HFFc6 (cell line): ENCODE results near the gene GRID2IP. TPM values are rescaled to one million over a fixed set of nuclear protein-coding genes. Genes with fewer than 3 reads are reported as not detected.

Experiments used
- DNase-seq: peaks from one replicate; pipeline ENCODE4 v3.0.0-alpha.2; 2018
- H3K27ac Mint-ChIP-seq: 2 replicates; pipeline ENCODE4 v1.8.0; 2020; ENCODE audit warnings: mild to moderate bottlenecking, mixed read lengths
- H3K27me3 Mint-ChIP-seq: 2 replicates; pipeline ENCODE4 v1.8.0; 2021; ENCODE audit warnings: mild to moderate bottlenecking, moderate library complexity, mixed read lengths; ENCODE audit not compliant: insufficient read depth
- H3K36me3 Mint-ChIP-seq: 2 replicates; pipeline ENCODE4 v1.8.0; 2021; ENCODE audit warnings: low read depth, mixed read lengths
- H3K4me1 Mint-ChIP-seq: 2 replicates; pipeline ENCODE4 v1.8.0; 2020; ENCODE audit warnings: low read depth, mixed read lengths
- H3K4me3 Mint-ChIP-seq: 2 replicates; pipeline ENCODE4 v1.8.0; 2020; ENCODE audit warnings: mild to moderate bottlenecking, moderate library complexity, mixed read lengths
- H3K9me3 Mint-ChIP-seq: 2 replicates; pipeline ENCODE4 v1.8.0; 2020; ENCODE audit warnings: mild to moderate bottlenecking, mixed read lengths
- CTCF ChIP-seq: fragments of 200-600 bp; sonication (generic); IDR thresholded peaks from 2 replicates; pipeline ENCODE4 v1.5.0; 2021; ENCODE audit warnings: antibody characterized with exemption, mild to moderate bottlenecking
- total RNA-seq, 6 experiments: library from RNA; stranded (reverse); fragmentation: NEBNext Ultra II Directional; extraction: Animal tissue kit (Norgen Biotek cat#: 25700); gene quantifications; 2 replicates in 1 of 6; 3 replicates in 5 of 6; pipeline ENCODE4 v1.2.3, GENCODE V29; 2021

GRID2IP gene
- total RNA-seq, 6 experiments from 2014 or later = not detected

- no peak for TF ChIP-seq CTCF
- no peak overlapping the region for H3K4me3 Mint-ChIP-seq
- H3K4me1 Mint-ChIP-seq = no peaks in the 10 kb centered on the region
- peaks cover 60% of the 10 kb centered on the region for H3K27me3 Mint-ChIP-seq
- no peak overlapping the region for H3K27ac Mint-ChIP-seq
- no peaks in the 10 kb centered on the region for H3K9me3 Mint-ChIP-seq
- DNase-seq = no peak
- H3K36me3 Mint-ChIP-seq = no peaks in the 10 kb centered on the region
Measured at GRCh38 chr7:6530626-6531491, 20.4 kb downstream of the GRID2IP start.

GRCh38 chr7:6529643-6530042 lies 21.6 kb downstream of the GRID2IP start:
- peaks cover 52% of the 10 kb centered on the region for H3K27me3 Mint-ChIP-seq
- H3K4me3 Mint-ChIP-seq = no peak overlapping the region
- no peak overlapping the region for H3K27ac Mint-ChIP-seq

GRCh38 chr7:6528401-6529130 lies 22.7 kb downstream of the GRID2IP start:
- Mint-ChIP-seq H3K36me3 (no peaks in the 10 kb centered on the region), H3K4me3 (no peak overlapping the region), H3K4me1 (no peaks in the 10 kb centered on the region), H3K9me3 (no peaks in the 10 kb centered on the region), H3K27ac (no peak overlapping the region), H3K27me3 (peaks cover 45% of the 10 kb centered on the region)
- DNase-seq = no peak
- no peak for TF ChIP-seq CTCF

More at GRCh38 chr7:6529643-6530042, 21.6 kb downstream of the GRID2IP start:
- Mint-ChIP-seq H3K4me1 (no peaks in the 10 kb centered on the region), H3K36me3 (no peaks in the 10 kb centered on the region), H3K9me3 (no peaks in the 10 kb centered on the region)
- TF ChIP-seq CTCF = no peak
- no peak for DNase-seq

- Mint-ChIP-seq H3K27ac (no peak overlapping the region), H3K27me3 (peaks cover 35% of the 10 kb centered on the region), H3K36me3 (no peaks in the 10 kb centered on the region), H3K9me3 (no peaks in the 10 kb centered on the region), H3K4me1 (no peaks in the 10 kb centered on the region), H3K4me3 (no peak overlapping the region)
- no peak for TF ChIP-seq CTCF
- no peak for DNase-seq
Measured at GRCh38 chr7:6526997-6527378, 24.3 kb downstream of the GRID2IP start.

- no peak overlapping the region for H3K27ac Mint-ChIP-seq
- no peak for DNase-seq
- H3K4me3 Mint-ChIP-seq = no peak overlapping the region
- H3K9me3 Mint-ChIP-seq = no peaks in the 10 kb centered on the region
- H3K36me3 Mint-ChIP-seq = no peaks in the 10 kb centered on the region
- no peak for TF ChIP-seq CTCF
- peaks cover 7% of the 10 kb centered on the region for H3K4me1 Mint-ChIP-seq
- H3K27me3 Mint-ChIP-seq = peaks cover 10% of the 10 kb centered on the region
Measured at GRCh38 chr7:6520163-6520981, 30.9 kb downstream of the GRID2IP start.
